Measurements from ENCODE around the gene TYW3.

Gene TYW3

GRCh38 chr1:74799119-74799657 lies 66.2 kb downstream of the TYW3 start:
- no peak for FAIRE-seq

- FAIRE-seq: no peak
These were observed 78.7 kb downstream of the TYW3 start for GRCh38 chr1:74811436-74812179.

GRCh38 chr1:74812180-74812541 lies 79.2 kb downstream of the TYW3 start:
- FAIRE-seq: no peak
